B cell (primary cell): Measurements from ENCODE around the gene NYAP1. TPM values are rescaled to one million over a fixed set of nuclear protein-coding genes. Genes with fewer than 3 reads are reported as not detected.

Experiments
- ATAC-seq: fragments of 200-7000 bp; cut with Tn5 transposase; one replicate; pipeline ENCODE4 v1.10.0; 2021; ENCODE audit warnings: low read depth, mild to moderate bottlenecking, moderate number of reproducible peaks, moderate library complexity
- CTCF ChIA-PET: fragments of 350-600 bp; sonication (Branson Sonifier 250); formaldehyde crosslinking; loops from one replicate; lab custom pipeline; 2021; ENCODE audit warnings: antibody characterized with exemption, inconsistent platforms; lab: Charles Lee
- POLR2A ChIA-PET: fragments of 350-600 bp; sonication (Branson Sonifier 250); formaldehyde crosslinking; loops from one replicate; lab custom pipeline; 2021; ENCODE audit warnings: antibody characterized with exemption; lab: Charles Lee
- DNase-seq: peaks from one replicate; pipeline ENCODE4 v3.0.0; 2013
- H2AFZ ChIP-seq: 2 replicates; pipeline ENCODE4 v1.6.1; 2012; ENCODE audit warnings: mild to moderate bottlenecking, low read depth, low read length; ENCODE audit not compliant: insufficient read depth, poor library complexity, severe bottlenecking
- H3K27ac ChIP-seq, 2 donors: 1 replicate in 1 of 2; 2 replicates in 1 of 2; pipeline ENCODE4 v1.5.1; 2012 to 2013; ENCODE audit warnings: low read length in 2 of 2, mild to moderate bottlenecking in 2 of 2, moderate library complexity in 1 of 2
- H3K27me3 ChIP-seq, 4 experiments: fragments of 200-600 bp in 1 of 4; sonication (generic) in 1 of 4; replicated peaks in 1 of 4; 1 replicate in 2 of 4; 2 replicates in 2 of 4; pipeline versions ENCODE4 v1.6.1 to v1.7.0; 2013 to 2016; ENCODE audit warnings: low read length in 3 of 4, mild to moderate bottlenecking in 2 of 4, mixed read lengths in 1 of 4, moderate library complexity in 1 of 4; ENCODE audit not compliant: insufficient read depth in 4 of 4, control insufficient read depth in 3 of 4; ENCODE audit errors: control extremely low read depth in 1 of 4
- H3K36me3 ChIP-seq, 2 experiments: replicated peaks in 1 of 2; 1 replicate in 1 of 2; 2 replicates in 1 of 2; pipeline versions ENCODE4 v1.6.1 to v1.7.1; 2013; ENCODE audit warnings: low read length in 1 of 2; ENCODE audit not compliant: insufficient read depth in 2 of 2, control insufficient read depth in 1 of 2; ENCODE audit errors: control extremely low read depth in 1 of 2, extremely low read depth in 1 of 2
- H3K4me1 ChIP-seq, 2 donors: fragments of 200-600 bp in 1 of 2; sonication (generic) in 1 of 2; 1 replicate in 1 of 2; 2 replicates in 1 of 2; pipeline versions ENCODE4 v1.5.1 to v1.6.1; 2013 to 2017; ENCODE audit warnings: low read length in 2 of 2; ENCODE audit not compliant: control insufficient read depth in 2 of 2, insufficient read depth in 2 of 2
- H3K4me2 ChIP-seq: replicated peaks from 2 replicates; pipeline ENCODE3; 2012; ENCODE audit warnings: mild to moderate bottlenecking, low read depth, low read length; ENCODE audit not compliant: poor library complexity, severe bottlenecking
- H3K4me3 ChIP-seq, 5 experiments: fragments of 200-600 bp in 1 of 5; sonication (generic) in 1 of 5; 1 replicate in 3 of 5; 2 replicates in 2 of 5; pipeline versions ENCODE4 v1.5.1 to v1.7.0; 2011 to 2016; ENCODE audit warnings: low read length in 4 of 5, mild to moderate bottlenecking in 4 of 5, low read depth in 2 of 5, control low read depth in 1 of 5, moderate library complexity in 1 of 5; ENCODE audit not compliant: insufficient read depth in 1 of 5; ENCODE audit errors: control extremely low read depth in 1 of 5, extremely low read depth in 1 of 5
- H3K79me2 ChIP-seq: fragments of 200-600 bp; sonication (generic); one replicate; pipeline ENCODE4 v1.6.0; 2016; ENCODE audit warnings: low read length; ENCODE audit not compliant: control insufficient read depth, insufficient read depth
- H3K9ac ChIP-seq: fragments of 200-600 bp; sonication (generic); 2 replicates; pipeline ENCODE4 v1.6.1; 2017; ENCODE audit warnings: mild to moderate bottlenecking, low read length, moderate library complexity
- H3K9me3 ChIP-seq, 3 donors: one replicate each; pipeline versions ENCODE4 v1.6.1 to v1.7.1; 2013; ENCODE audit warnings: low read length in 2 of 3; ENCODE audit not compliant: control insufficient read depth in 2 of 3, insufficient read depth in 1 of 3; ENCODE audit errors: control extremely low read depth in 1 of 3
- H4K20me1 ChIP-seq: 2 replicates; pipeline ENCODE4 v1.6.0; 2012; ENCODE audit warnings: mild to moderate bottlenecking, low read length; ENCODE audit not compliant: insufficient read depth, control insufficient read depth, poor library complexity, severe bottlenecking
- H3K27ac Mint-ChIP-seq: one replicate; pipeline ENCODE4 v1.8.0; 2021; ENCODE audit warnings: mixed read lengths
- H3K27me3 Mint-ChIP-seq: one replicate; pipeline ENCODE4 v1.8.0; 2021; ENCODE audit warnings: mixed read lengths
- H3K4me1 Mint-ChIP-seq: one replicate; pipeline ENCODE4 v1.8.0; 2021; ENCODE audit warnings: mixed read lengths
- H3K4me3 Mint-ChIP-seq: one replicate; pipeline ENCODE4 v1.8.0; 2021; ENCODE audit warnings: mixed read lengths
- H3K9me3 Mint-ChIP-seq: one replicate; pipeline ENCODE4 v1.8.0; 2022; ENCODE audit warnings: mixed read lengths; ENCODE audit not compliant: insufficient read depth
- CTCF ChIP-seq: fragments of 200-600 bp; IDR thresholded peaks from one replicate; pipeline ENCODE4 v1.8.0; 2022; ENCODE audit warnings: antibody characterized with exemption, mild to moderate bottlenecking
- EZH2 ChIP-seq: IDR thresholded peaks from 2 replicates; pipeline ENCODE4 v1.6.1; 2012; ENCODE audit warnings: borderline replicate concordance, low read depth, mild to moderate bottlenecking, moderate library complexity, low read length; ENCODE audit not compliant: insufficient read depth, poor library complexity, severe bottlenecking
- WGBS: methylation state at CpG from one replicate; pipeline ENCODE4 v1.1.5; 2013; ENCODE audit warnings: missing lambda C conversion rate; ENCODE audit not compliant: insufficient coverage; 5-methylcytosine and 5-hydroxymethylcytosine counted together
- intact Hi-C: fragments of 100-400 bp; cut with micrococcal nuclease; formaldehyde crosslinking; loops from one replicate; pipeline ENCODE4 v1.10.0; 2022
- polyA plus RNA-seq: library from polyadenylated mRNA; depleted of rRNA; stranded (reverse); fragments of >200 nt; gene quantifications from 2 replicates; pipeline ENCODE4 v1.2.3, GENCODE V29; 2012
- total RNA-seq, 2 donors: library from RNA; stranded (reverse); fragments of 120-200 nt in 1 of 2; gene quantifications; 1 replicate in 1 of 2; 2 replicates in 1 of 2; pipeline versions ENCODE4 v1.2.3 to v1.2.4, GENCODE V29; 2013 to 2022

NYAP1 gene
- total and polyA plus RNA-seq, 2 donors (not counting 1 experiment from before 2014, with no cell fraction given) = 0.06 TPM; not detected in 1

GRCh38 chr7:100488333-100489095 is 4.8 kb downstream of the NYAP1 start:
- H3K9me3 Mint-ChIP-seq = no peaks in the 10 kb centered on the region
- CTCF ChIA-PET = no interaction called here
- intact Hi-C loops = no loop called here
- Histone ChIP-seq H3K27me3 (peaks cover 0 to 30% (median 7%) of the 10 kb centered on the region in 4 experiments), H3K4me2 (no peak overlapping the region), H3K36me3 (no peaks in the 10 kb centered on the region), H3K27ac (no peak overlapping the region), H3K9ac (no peak overlapping the region), H3K4me3 (no peak overlapping the region), H2AFZ (no peak overlapping the region), H3K9me3 (no peaks in the 10 kb centered on the region), H3K79me2 (no peaks in the 10 kb centered on the region), H3K4me1 (peaks cover 5 to 6% of the 10 kb centered on the region in 2 donors), H4K20me1 (no peaks in the 10 kb centered on the region)
- no peak overlapping the region for H3K27ac Mint-ChIP-seq
- H3K4me3 Mint-ChIP-seq = no peak overlapping the region
- no peak for ATAC-seq
- peak; percentile 6 for DNase-seq
- TF ChIP-seq EZH2 = no peak
- TF ChIP-seq CTCF = no peak
- POLR2A ChIA-PET = no interaction called here
- peaks cover 11% of the 10 kb centered on the region for H3K4me1 Mint-ChIP-seq
- WGBS = 96% methylated on average over 41 of the region's 44 CpGs
- H3K27me3 Mint-ChIP-seq = peaks cover 26% of the 10 kb centered on the region

GRCh38 chr7:100489121-100489520 is 5.4 kb downstream of the NYAP1 start:
- intact Hi-C loops = no loop called here
- H3K4me1 Mint-ChIP-seq = peaks cover 11% of the 10 kb centered on the region
- H3K9me3 ChIP-seq = no peaks in the 10 kb centered on the region
- no peaks in the 10 kb centered on the region for H4K20me1 ChIP-seq
- H3K79me2 ChIP-seq = no peaks in the 10 kb centered on the region
- TF ChIP-seq CTCF (no peak), EZH2 (no peak)
- peaks cover 26% of the 10 kb centered on the region for H3K27me3 Mint-ChIP-seq
- ChIA-PET POLR2A (no interaction called here), CTCF (interaction anchor here (0.9 kb wide), 1 partner anchor 70 kb away, joined by 4 read pairs; no protein-coding TSS in a partner anchor)
- 97% methylated on average over 10 of the region's 10 CpGs for WGBS
- peaks cover 7 to 12% of the 10 kb centered on the region in 2 donors for H3K4me1 ChIP-seq
- H3K27ac Mint-ChIP-seq = no peak overlapping the region
- no peak overlapping the region for H3K27ac ChIP-seq
- no peaks in the 10 kb centered on the region for H3K36me3 ChIP-seq
- no peak for DNase-seq
- no peak overlapping the region for H2AFZ ChIP-seq
- H3K9ac ChIP-seq = no peak overlapping the region
- no peak overlapping the region for H3K4me2 ChIP-seq
- H3K27me3 ChIP-seq = peaks cover 0 to 34% (median 8%) of the 10 kb centered on the region in 4 experiments
- H3K4me3 ChIP-seq = no peak overlapping the region
- ATAC-seq = no peak
- H3K9me3 Mint-ChIP-seq = no peaks in the 10 kb centered on the region
- H3K4me3 Mint-ChIP-seq = no peak overlapping the region
